HCT116 (cell line): Measurements from ENCODE around the gene RAP1GAP2.

ENCODE experiments used
- CTCF ChIP-seq, 3 experiments: fragments of 200-600 bp in 1 of 3; sonication (generic) in 1 of 3; IDR thresholded peaks in 2 of 3; conservative IDR thresholded peaks in 1 of 3; 2 replicates each; pipeline ENCODE4 v1.5.1; 2012 to 2017; ENCODE audit warnings: low read depth in 2 of 3, low read length in 2 of 3, antibody characterized with exemption in 1 of 3, borderline replicate concordance in 1 of 3, control low read depth in 1 of 3, mild to moderate bottlenecking in 1 of 3, mixed read lengths in 1 of 3, mixed run types in 1 of 3, moderate library complexity in 1 of 3; ENCODE audit not compliant: insufficient read depth in 1 of 3
- EGR1 ChIP-seq: IDR thresholded peaks from 2 replicates; pipeline ENCODE4 v1.6.1; 2012; ENCODE audit warnings: low read depth
- EZH2 ChIP-seq: fragments of 200-600 bp; sonication (generic); IDR thresholded peaks from 2 replicates; pipeline ENCODE4 v1.6.1; 2017; ENCODE audit warnings: antibody characterized with exemption, mixed run types
- FOSL1 ChIP-seq: IDR thresholded peaks from 2 replicates; pipeline ENCODE4 v1.6.1; 2012; ENCODE audit warnings: low read depth
- POLR2A ChIP-seq: IDR thresholded peaks from 2 replicates; pipeline ENCODE4 v1.7.0; 2011; ENCODE audit warnings: borderline replicate concordance; ENCODE audit not compliant: insufficient read depth, insufficient read length; ENCODE audit errors: extremely low read depth
- POLR2AphosphoS5 ChIP-seq: IDR thresholded peaks from 2 replicates; pipeline ENCODE4 v1.6.1; 2011; ENCODE audit warnings: mild to moderate bottlenecking, low read depth, low read length, moderate library complexity
- REST ChIP-seq: IDR thresholded peaks from 2 replicates; pipeline ENCODE4 v1.6.1; 2012; ENCODE audit warnings: low read depth
- SIN3A ChIP-seq: IDR thresholded peaks from 2 replicates; pipeline ENCODE4 v1.6.1; 2012; ENCODE audit warnings: low read depth

- TF ChIP-seq CTCF (IDR thresholded peaks at IDR 0.05 in 2 of 3, conservative IDR thresholded peaks at IDR 0.05 in 1 of 3; ENCODE audit: borderline replicate concordance in 1 of 3, insufficient read depth in 1 of 3, low read depth in 2 of 3, low read length in 2 of 3): no peak
- TF ChIP-seq SIN3A: no peak
- no peak for TF ChIP-seq EGR1
- TF ChIP-seq POLR2A: no peak
- no peak for TF ChIP-seq FOSL1
- TF ChIP-seq EZH2: no peak
- TF ChIP-seq REST: no peak
- no peak for TF ChIP-seq POLR2AphosphoS5
These were observed 113.6 kb downstream of the RAP1GAP2 start for GRCh38 chr17:2909846-2910234.
